Activated naive CD4-positive, alpha-beta T cell treated with anti-CD3 and anti-CD28 coated beads, Interleukin-2, amount 50 U/mL, for 16 hours (primary cell): ENCODE data around the gene INPP5D.
"Not testable (repeated sequence)": the region's sequence is repeated elsewhere in the genome, so short reads cannot be mapped to it uniquely, and the experiment has no call there.

Experiments used
- DNase-seq: peaks from one replicate; pipeline ENCODE4 v3.0.0-alpha.2; 2020

INPP5D gene

GRCh38 chr2:233096006-233096405 lies 35.9 kb downstream of the INPP5D start:
- no peak for DNase-seq

- no peak for DNase-seq
These were observed 38.5 kb downstream of the INPP5D start for GRCh38 chr2:233098618-233099017.

- not testable (repeated sequence) for DNase-seq
These were observed 39.7 kb downstream of the INPP5D start for GRCh38 chr2:233099820-233100191.

- DNase-seq = peak; percentile 52
These were observed 40.3 kb downstream of the INPP5D start for GRCh38 chr2:233100192-233100998.

- no peak for DNase-seq
These were observed 41.0 kb downstream of the INPP5D start for GRCh38 chr2:233101141-233101540.

- no peak for DNase-seq
These were observed 41.7 kb downstream of the INPP5D start for GRCh38 chr2:233101816-233102215.

GRCh38 chr2:233105156-233105895 lies 45.2 kb downstream of the INPP5D start:
- DNase-seq = no peak

GRCh38 chr2:233105930-233106329 lies 45.8 kb downstream of the INPP5D start:
- no peak for DNase-seq

- no peak for DNase-seq
These were observed 46.9 kb downstream of the INPP5D start for GRCh38 chr2:233107011-233107410.

- no peak for DNase-seq
These were observed 47.7 kb downstream of the INPP5D start for GRCh38 chr2:233107831-233108300.

- no peak for DNase-seq
These were observed 48.7 kb downstream of the INPP5D start for GRCh38 chr2:233108611-233109490.

GRCh38 chr2:233111427-233111826 lies 51.3 kb downstream of the INPP5D start:
- DNase-seq = no peak

GRCh38 chr2:233112329-233112728 lies 52.2 kb downstream of the INPP5D start:
- no peak for DNase-seq

- no peak for DNase-seq
These were observed 52.8 kb downstream of the INPP5D start for GRCh38 chr2:233112776-233113452.

GRCh38 chr2:233114421-233114861 lies 54.3 kb downstream of the INPP5D start:
- DNase-seq = no peak

GRCh38 chr2:233115121-233115520 lies 55.0 kb downstream of the INPP5D start:
- no peak for DNase-seq

GRCh38 chr2:233115741-233116140 lies 55.6 kb downstream of the INPP5D start:
- DNase-seq = no peak

- no peak for DNase-seq
These were observed 56.8 kb downstream of the INPP5D start for GRCh38 chr2:233116946-233117345.

- DNase-seq = no peak
These were observed 57.2 kb downstream of the INPP5D start for GRCh38 chr2:233117351-233117750.

- no peak for DNase-seq
These were observed 57.9 kb downstream of the INPP5D start for GRCh38 chr2:233117811-233118647.

- no peak for DNase-seq
These were observed 58.5 kb downstream of the INPP5D start for GRCh38 chr2:233118648-233119000.

- DNase-seq = no peak
These were observed 59.0 kb downstream of the INPP5D start for GRCh38 chr2:233119123-233119522.
